Measurements from ENCODE around the gene DDX1.
"Not testable (repeated sequence)": the region's sequence is repeated elsewhere in the genome, so short reads cannot be mapped to it uniquely, and the experiment has no call there.

DDX1 gene

GRCh38 chr2:15617778-15618448 is 26.2 kb downstream of the DDX1 start:
- no peak for DNase-seq

DNA sequence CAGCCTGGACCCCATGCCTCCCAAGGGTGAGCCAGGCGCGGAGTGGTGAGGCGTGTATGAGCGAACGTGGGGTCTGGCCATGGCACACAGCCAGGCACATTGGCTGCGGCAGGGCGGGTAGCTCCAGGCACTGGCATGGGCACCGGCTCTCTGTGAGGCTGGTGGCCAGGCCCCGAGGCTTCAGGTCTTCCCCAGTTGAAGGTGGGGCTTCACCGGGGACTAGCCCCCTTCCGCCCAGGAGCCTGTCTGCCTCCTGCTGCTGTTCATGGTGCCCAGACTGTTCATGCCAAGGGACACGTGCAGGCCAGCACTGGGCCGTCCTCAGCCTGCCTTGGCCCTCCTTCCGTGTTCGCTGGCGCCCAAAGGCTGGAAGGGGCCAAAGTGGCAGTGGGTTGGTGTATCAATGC is 26.8 kb downstream of the DDX1 start:
- DNase-seq: no peak

DNA sequence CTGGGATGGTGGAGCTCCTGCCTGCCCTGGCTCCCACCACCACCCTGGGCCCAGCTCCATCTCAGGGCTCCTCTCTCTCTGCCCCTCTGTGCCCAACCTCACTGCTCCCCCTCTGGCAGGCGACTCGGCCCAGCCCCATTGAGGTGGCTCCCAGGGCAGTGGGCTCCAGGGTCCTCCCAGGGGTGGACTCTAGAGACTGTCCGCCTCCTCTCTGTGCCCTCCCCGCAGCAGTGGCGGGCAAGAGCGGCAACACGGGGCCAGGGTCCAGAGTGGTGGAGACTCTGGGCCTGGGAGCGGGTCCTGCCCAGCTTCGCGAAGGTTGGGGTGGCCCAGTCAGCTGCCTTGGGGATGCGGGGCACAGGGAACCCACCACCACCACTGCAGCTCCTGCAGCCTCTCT is 27.4 kb downstream of the DDX1 start:
- no peak for DNase-seq

DNA sequence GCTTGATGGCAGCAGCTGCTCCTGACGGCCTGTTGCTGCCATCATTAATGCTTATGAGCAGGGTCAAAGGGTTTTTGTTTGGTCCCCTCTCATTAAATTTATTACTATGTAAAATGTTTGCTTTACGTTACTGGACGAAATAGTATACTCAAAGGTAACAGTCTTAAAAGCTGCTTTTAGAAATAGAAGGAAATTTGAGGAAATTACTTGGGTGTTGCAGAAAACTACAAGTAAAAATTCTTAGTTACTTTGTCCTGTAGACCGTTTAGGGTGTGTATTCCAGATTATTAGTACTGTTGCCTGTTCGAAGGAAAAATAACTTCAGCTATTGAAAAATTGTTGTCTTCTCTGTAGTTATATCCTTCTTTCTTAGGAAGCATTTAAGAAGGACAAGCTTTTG is 27.8 kb downstream of the DDX1 start:
- DNase-seq: no peak

DNA sequence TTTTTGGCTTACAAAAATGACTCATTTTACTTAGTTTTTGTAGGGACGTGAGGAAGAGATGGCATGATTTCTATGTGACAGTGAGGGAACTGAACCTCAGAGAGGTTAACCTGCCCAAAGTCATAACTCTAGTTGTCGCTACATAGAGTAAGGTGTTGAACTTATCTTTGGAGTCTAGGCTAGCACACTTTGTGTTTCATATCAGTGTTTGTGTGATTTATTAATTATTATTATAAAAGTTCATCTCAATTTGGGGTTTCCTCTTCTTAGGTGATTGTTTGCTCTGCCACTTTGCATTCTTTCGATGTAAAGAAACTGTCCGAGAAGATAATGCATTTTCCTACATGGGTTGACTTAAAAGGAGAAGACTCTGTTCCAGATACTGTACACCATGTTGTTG is 28.3 kb downstream of the DDX1 start:
- DNase-seq: no peak

DNA sequence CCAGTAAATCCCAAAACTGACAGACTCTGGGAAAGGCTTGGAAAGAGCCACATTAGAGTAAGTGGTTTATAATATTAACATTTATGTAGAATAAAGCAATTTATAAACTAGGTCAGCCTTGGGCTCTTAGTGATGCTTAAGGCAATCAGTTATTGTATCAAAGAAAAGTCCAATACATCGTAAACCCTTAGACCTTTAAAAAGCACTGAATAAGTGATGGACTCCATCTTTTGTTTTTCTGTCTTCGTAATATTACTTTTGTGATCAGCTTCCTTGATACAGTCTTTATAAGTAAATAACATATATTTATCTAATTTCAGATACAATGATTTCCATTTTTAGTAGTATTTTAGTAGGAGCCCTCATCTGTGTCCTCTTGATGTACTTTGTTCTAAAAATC is 28.7 kb downstream of the DDX1 start:
- no peak for DNase-seq

DNA sequence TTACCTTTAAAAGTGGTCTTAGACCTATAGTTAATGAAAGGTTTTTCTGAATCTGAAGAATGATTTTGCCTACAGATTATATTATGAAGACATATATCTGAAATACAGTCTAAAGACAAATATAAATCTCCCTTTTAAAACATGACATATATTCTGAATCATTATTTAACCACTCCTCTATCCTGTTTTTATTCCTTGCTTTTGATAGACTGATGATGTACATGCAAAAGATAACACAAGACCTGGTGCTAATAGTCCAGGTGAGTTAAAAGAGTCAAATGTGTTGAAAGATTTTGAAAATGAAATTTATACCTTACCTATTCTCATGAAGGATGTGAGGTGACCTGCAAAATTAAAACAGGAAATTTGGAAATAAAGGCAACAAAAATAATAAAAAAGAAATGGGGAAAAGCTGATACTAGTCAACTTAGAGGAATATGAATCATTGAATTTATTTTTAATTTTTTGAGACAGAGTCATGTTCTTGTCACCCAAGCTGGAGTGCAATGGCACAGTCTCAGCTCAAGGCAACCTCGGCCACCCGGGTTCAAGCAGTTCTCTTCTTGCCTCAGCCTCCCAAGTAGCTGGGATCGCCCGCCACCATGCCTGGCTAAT is 29.3 kb downstream of the DDX1 start:
- no peak for DNase-seq

- not testable (repeated sequence) for DNase-seq
Measured at GRCh38 chr2:15621472-15621870, 29.8 kb downstream of the DDX1 start.

- DNase-seq: no peak
Measured at GRCh38 chr2:15622214-15622613, 30.5 kb downstream of the DDX1 start.

DNA sequence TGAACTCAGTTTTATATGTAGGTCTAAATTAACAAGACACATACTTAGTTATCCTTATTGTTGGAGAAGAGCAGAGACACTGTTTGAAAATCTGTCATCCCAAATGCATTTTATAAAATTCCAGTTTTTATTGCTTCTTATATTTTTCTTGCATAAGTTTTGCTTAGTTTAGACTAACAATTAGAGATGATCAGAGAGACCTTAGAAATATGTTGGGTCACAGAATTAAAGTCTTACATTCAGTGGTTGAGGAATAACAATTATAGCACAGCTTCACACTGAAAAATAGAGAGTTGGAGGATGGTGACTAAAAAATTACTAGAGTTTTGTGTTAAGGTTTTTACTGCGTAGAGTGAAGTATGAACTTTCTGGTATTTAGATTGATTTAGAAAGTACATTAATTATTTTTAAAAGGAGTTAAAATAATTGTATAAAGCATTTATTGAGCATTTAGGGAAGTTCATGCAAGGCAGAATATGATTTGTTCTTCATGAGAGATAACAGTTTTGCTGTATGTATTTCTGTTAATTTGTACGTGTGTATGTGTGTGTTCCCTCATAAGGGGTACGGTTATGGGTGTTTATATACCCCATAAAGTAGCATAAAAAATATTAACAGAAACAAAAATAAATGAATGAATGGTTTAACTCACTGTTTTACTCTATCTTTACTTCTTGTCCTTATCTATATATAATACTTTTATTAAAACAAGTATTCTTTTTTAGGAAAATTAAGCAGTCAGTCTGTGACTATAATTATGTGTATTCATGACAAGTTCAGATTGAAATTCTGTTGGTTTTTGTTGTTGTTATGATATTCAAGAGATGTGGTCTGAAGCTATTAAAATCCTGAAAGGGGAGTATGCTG is 31.2 kb downstream of the DDX1 start:
- no peak for DNase-seq

- DNase-seq: no peak
Measured at GRCh38 chr2:15623481-15623796, 31.8 kb downstream of the DDX1 start.

GRCh38 chr2:15623898-15624541 is 32.4 kb downstream of the DDX1 start:
- DNase-seq: no peak

DNA sequence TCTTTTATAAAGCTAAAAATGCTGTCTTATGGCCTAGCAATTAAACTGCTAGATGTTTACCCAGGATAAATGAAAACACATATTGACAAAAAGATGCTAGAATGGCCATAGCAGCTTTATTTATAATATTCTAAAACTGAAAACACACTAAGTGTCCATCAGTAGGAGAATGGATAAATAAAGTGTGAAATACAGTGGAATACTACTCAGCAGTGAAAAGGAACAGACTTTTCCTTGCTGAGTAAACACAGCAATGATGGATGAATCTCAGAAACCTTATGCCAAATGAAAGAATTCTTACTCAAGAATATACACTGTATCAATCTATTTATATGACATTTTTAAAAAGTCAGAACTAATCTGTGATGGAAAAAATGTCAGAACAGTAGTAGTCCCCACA is 33.2 kb downstream of the DDX1 start:
- no peak for DNase-seq

GRCh38 chr2:15625344-15626036 is 33.8 kb downstream of the DDX1 start:
- DNase-seq: no peak

GRCh38 chr2:15626126-15626525 is 34.5 kb downstream of the DDX1 start:
- no peak for DNase-seq

- no peak for DNase-seq
Measured at GRCh38 chr2:15626967-15627366, 35.3 kb downstream of the DDX1 start.

GRCh38 chr2:15627817-15628684 is 36.4 kb downstream of the DDX1 start:
- no peak for DNase-seq

GRCh38 chr2:15628899-15629855 is 37.5 kb downstream of the DDX1 start:
- no peak for DNase-seq

GRCh38 chr2:15630121-15630977 is 38.7 kb downstream of the DDX1 start:
- DNase-seq: no peak
